HG03575 (cell line): ENCODE measurements around the gene TBX19.

Experiments
- ATAC-seq: cut with Tn5 transposase; IDR thresholded peaks from one replicate; pipeline ENCODE4 v1.9.1; 2021; ENCODE audit not compliant: unreplicated experiment, insufficient number of reproducible peaks, low FRiP score; ENCODE audit errors: extremely low read depth

The TBX19 gene

DNA sequence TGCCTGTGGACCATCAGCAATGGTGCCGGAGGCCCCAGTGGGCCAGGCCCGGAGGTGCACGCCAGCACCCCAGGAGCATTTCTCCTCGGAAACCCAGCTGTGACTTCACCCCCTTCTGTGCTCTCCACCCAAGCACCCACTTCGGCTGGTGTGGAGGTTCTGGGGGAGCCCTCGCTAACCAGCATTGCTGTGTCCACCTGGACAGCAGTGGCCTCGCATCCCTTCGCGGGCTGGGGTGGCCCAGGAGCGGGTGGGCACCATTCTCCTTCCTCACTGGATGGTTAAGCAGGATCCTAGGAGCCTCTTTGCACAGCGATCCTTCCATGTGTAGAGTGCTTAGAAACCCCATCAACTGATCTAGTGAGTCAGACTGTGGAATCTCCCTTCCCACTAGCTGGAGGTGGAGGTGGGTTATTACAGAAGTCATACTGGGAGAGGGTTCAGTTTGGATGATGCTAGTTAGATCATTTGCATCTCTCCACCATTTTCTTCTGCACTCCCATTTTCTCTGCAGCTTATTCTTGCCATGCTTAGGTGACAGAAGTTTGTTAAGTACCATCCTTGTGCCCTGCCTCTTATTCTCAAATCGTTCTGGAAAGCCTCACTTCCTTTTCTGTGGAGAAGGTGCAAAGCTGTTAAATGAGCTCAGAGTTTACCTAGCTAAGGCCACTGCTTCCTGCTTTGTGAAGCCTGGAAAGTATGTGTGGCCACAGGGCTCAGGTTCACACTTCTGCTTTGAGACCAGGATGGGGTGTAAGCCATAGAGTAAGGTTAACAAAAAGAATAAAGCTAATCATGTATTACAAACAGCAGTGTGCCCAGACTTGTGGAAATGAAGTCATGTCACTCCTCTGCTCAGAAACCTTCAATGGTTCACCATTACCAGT, 32.3 kb downstream of the TBX19 start:
- ATAC-seq = no peak

- no peak for ATAC-seq
Observed at GRCh38 chr1:168316142-168316541, 35.5 kb downstream of the TBX19 start.

DNA sequence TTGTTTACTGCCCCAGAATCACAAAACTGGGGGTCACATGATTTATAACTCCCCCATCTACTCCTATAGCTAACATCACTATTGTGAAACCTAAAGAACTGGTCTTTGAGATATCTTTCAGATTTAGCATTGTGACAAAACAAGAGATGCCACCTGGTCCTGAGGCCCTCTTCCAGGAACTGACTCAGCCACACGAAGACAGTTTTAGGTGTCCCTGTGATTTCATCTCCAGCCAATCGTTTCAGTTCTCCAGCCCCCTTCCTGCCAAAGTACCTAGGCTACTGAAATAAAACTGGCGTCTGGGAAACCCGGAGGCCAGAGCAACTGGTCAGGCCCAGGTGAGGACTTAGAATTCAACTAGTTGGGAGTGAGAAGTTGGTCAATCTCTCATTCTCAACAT, 36.6 kb downstream of the TBX19 start:
- no peak for ATAC-seq

- no peak for ATAC-seq
Observed at GRCh38 chr1:168319691-168320090, 39.0 kb downstream of the TBX19 start.

DNA sequence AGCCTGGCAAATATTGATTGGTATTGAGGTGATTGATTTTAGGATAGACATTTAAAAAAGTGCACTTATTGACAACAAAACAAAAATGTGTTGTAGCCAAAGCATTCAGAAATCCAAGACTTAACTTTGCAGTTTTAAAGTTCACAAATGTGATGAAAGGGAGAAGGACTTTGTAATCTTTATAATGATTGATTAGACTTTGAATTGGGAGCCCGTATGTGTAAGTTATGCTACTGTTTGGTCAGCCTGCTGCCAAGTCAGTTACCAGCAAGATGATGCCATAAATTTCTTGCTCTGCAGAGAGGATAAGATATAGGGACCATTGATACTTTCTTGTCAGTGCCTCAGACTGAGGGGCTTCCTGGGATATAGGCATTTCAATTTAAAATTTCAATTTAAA, 39.5 kb downstream of the TBX19 start:
- ATAC-seq = no peak

- ATAC-seq = no peak
Observed at GRCh38 chr1:168320800-168321450, 40.2 kb downstream of the TBX19 start.

DNA sequence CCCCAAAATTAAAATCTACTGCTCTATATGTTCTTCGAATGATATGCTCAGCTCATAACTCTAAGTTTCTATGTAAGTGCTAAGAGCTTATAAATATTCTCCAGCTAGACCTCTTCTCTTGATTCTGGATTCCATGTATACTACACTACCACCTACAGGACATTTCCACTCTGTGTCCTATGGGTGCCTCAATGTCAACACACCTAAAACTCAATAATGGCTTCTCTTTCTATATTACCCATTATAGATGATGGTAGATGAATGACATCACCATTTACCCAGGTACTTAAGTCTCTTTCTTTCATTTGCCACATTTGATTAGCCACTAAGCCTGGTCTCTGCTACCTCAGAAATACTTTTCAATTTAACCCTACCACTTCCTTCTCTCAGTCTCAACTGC, 41.3 kb downstream of the TBX19 start:
- ATAC-seq = no peak

DNA sequence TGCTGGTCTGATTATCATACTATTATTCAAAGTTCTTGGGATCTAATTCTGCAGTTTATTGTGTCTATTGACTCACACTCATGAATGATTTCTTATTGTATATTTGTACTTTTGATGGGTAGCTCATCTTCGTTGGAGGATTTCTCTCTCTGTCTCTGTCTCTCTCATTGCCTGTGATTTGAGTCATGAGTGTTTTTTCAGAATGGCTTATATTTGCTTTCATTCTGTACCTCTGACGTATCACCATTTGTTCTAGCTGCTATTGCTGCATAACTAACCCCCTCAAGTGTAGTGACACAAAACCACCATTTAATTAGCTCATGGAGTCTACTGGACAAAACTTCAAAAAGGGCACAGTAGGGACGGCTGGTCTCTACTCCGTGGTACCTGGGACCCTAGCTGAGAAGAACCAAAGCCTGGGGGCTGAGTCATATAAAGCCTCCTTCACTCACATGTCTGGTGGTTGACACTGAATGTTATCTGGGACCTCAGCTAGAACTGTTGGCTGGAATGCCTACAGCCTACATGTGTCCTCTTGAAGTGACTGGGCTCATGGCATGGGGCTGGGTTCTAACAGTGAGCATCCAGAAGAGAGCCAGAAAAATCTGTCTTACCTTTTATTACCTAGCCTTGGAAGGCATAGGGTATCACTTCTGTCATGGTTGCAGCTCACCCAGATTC, 44.2 kb downstream of the TBX19 start:
- ATAC-seq = no peak

DNA sequence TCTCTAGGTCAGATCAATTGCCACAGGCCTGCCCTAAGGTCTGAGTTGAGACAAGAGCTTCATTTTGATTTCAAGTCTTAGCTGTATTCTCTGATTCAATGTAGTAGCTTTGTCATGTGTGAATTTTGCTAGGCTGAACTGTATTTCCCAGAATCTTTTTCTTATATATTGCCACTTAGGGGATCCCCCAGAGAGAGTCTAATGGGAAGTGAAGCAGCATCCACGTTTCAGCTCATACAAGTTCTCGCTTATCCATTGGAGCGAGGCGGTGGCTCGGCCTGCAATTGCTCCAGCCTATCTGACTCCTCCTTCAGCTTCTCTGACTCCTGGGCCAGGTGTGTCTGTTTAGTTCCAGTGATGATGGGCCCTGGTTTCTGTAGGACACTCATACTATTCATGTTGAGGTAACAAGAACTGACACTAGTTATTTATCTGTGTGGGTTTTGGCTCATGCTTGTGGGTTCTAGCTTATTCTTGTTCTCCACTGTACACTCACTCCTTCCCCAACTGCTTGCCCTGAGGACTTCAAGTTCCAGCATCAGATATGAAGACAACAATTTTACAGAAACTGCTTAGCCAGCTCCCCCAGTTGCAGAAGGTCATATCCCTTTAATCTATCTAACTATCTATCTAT, 48.2 kb downstream of the TBX19 start:
- ATAC-seq = no peak

DNA sequence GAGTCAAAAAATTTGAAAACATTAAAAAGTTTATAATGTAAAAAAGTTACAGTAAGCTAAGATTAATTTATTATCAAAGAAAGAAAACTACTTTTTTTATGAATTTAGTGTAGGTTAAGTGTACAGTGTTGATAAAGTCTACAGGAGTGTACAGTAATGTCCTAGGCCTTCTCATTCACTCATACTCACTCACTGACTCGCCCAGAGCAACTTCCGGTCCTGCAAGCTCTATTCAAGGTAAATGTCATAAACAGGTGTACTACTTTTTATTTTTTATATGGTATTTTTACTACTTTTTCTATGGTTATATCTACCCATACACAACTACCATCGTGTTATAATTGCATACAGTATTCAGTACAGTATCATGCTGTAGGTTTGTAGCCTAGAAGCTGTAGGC, 49.6 kb downstream of the TBX19 start:
- no peak for ATAC-seq

- no peak for ATAC-seq
Observed at GRCh38 chr1:168331569-168331968, 50.9 kb downstream of the TBX19 start.

- no peak for ATAC-seq
Observed at GRCh38 chr1:168333562-168334276, 53.0 kb downstream of the TBX19 start.

DNA sequence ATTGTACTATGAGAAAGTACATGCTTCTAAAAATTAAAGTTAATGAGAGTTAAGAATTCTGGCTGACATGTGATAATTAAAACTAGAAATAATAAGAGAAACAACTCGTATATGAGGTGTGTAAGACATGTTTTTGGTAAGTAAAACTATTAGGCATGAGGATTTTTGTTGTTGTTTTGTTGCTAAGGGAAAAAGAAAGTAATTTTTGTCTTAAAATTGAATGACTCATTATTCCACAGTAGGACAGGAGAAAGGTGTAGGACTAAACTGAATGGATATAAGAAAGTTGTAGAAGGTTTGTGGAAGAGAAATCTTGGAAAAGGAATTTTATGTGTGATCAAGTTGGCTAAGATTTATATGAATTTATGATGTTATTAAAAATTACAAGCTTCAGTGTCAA, 54.8 kb downstream of the TBX19 start:
- ATAC-seq = no peak

GRCh38 chr1:168338589-168339503, 58.2 kb downstream of the TBX19 start:
- no peak for ATAC-seq

DNA sequence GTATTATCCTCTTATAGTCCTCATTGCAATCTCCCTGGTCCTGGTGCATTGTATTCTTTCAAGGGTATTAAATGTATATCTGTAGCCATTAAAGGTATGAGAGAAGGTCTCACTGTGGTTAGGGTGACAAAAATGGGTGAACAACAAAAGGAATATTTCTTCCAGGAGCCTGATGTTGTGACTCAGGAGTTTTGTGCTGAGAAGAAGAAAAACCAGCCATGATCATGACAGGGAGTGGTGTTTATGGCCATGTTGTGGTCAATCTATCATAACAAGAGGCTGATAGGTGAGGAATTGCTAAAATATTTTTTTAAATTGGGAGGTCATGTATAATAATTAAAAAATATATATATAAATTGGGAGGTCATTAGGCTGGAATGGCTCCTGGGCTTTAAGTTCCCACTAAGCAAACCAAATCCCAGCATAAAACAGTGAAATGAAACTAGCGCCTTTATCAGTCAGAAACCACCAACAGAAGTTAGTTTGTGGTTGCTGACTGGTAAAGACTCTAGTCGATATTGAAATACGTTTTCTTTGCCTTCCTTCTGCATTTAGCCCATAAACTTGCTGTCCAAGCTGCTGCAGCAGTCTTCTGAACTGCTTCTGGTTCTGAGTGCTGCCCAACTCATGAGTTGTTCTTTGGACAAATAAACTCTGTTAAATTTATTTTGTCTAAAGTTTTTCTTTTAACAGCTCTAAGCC, 60.3 kb downstream of the TBX19 start:
- ATAC-seq = no peak

- ATAC-seq = no peak
Observed at GRCh38 chr1:168341483-168341975, 60.9 kb downstream of the TBX19 start.

DNA sequence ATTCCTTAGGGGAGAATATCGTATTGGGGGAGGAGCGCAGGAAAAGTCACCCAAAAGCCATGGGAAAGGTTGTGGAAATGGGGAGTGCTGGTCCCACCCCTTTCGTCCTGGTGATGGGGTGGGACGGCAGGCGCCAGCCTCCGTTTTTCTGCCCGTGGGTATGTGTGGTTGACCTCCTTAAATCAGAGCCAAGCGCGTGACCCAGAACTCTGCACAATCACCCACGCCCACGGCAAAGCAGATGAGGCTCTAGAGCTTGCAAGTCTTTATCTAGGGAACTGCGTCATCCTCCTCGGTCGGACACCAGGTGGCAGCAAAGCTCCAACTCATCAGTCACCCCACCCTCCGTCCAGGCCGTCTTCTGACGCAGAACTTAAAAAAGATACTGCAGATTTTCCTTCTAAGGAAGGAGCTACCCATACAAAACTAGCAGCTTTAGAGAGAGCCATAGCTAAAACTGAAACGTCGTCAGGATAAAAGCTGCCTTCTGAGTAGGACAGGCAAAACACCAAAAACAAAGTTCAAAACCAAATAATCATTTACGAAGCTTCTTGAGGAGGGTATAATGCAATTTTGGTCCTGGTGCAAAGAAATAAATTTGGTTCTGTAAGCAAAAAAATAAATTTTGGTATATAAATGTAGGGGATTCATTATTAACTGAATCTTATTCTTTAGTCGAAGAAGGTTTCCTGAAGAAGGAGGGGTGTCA, 62.0 kb downstream of the TBX19 start:
- no peak for ATAC-seq
